ENCODE data around the gene SAP25. TPM values are rescaled to one million over a fixed set of nuclear protein-coding genes. Genes with fewer than 3 reads are reported as not detected.

Gene SAP25
- total RNA-seq, 4 donors from 2014 or later, result 1.3 to 1.7 TPM; not detected in 2

GRCh38 chr7:100584683-100585510, 11.2 kb upstream of the SAP25 start:
- peak overlapping the region; percentile 75 for H3K4me3 ChIP-seq (ENCODE audit: low read depth, poor library complexity, severe bottlenecking)
- TF ChIP-seq POLR2A (IDR thresholded peaks at IDR 0.05) (no peak), CTCF (IDR thresholded peaks at IDR 0.05) (no peak)
- DNase-seq (ENCODE audit: low spot score in 2 of 2), result peak in 1 of 2 donors; percentile 33
- intact Hi-C loops (cut with DNase I; ENCODE audit: low total_unique reads), result no loop called here
- WGBS, 2 donors, result 6 to 12% methylated on average over 19 to 20 of the region's 20 CpGs

- H3K4me3 ChIP-seq (ENCODE audit: low read depth, poor library complexity, severe bottlenecking), result no peak overlapping the region
- no peak for DNase-seq (ENCODE audit: low spot score in 2 of 2)
- 32 to 46% methylated on average over 15 of the region's 15 CpGs for WGBS, 2 donors
- no peak for TF ChIP-seq POLR2A (IDR thresholded peaks at IDR 0.05)
- no peak for TF ChIP-seq CTCF (IDR thresholded peaks at IDR 0.05)
- intact Hi-C loops (cut with DNase I; ENCODE audit: low total_unique reads), result no loop called here
Measured at GRCh38 chr7:100584054-100584682, 10.5 kb upstream of the SAP25 start.

GRCh38 chr7:100583132-100584053, 9.7 kb upstream of the SAP25 start:
- no peak overlapping the region for H3K4me3 ChIP-seq (ENCODE audit: low read depth, poor library complexity, severe bottlenecking)
- WGBS, 2 donors, result 47 to 55% methylated on average over 16 to 23 of the region's 23 CpGs
- intact Hi-C loops (cut with DNase I; ENCODE audit: low total_unique reads), result no loop called here
- TF ChIP-seq CTCF (IDR thresholded peaks at IDR 0.05), result no peak
- TF ChIP-seq POLR2A (IDR thresholded peaks at IDR 0.05), result no peak
- DNase-seq (ENCODE audit: low spot score in 2 of 2), result peak; percentile 66 to 92

- TF ChIP-seq POLR2A (IDR thresholded peaks at IDR 0.05) (no peak), CTCF (IDR thresholded peaks at IDR 0.05) (no peak)
- intact Hi-C loops (cut with DNase I; ENCODE audit: low total_unique reads), result no loop called here
Measured at GRCh38 chr7:100582650-100583049, 8.9 kb upstream of the SAP25 start.

GRCh38 chr7:100582041-100582579, 8.4 kb upstream of the SAP25 start:
- no peak for DNase-seq (ENCODE audit: low spot score in 2 of 2)
- 74 to 80% methylated on average over 12 to 17 of the region's 20 CpGs for WGBS, 2 donors
- intact Hi-C loops (cut with DNase I; ENCODE audit: low total_unique reads), result no loop called here
- TF ChIP-seq POLR2A (IDR thresholded peaks at IDR 0.05), result no peak
- no peak for TF ChIP-seq CTCF (IDR thresholded peaks at IDR 0.05)
- H3K4me3 ChIP-seq (ENCODE audit: low read depth, poor library complexity, severe bottlenecking), result no peak overlapping the region

More at GRCh38 chr7:100582650-100583049, 8.9 kb upstream of the SAP25 start:
- no peak for DNase-seq (ENCODE audit: low spot score in 2 of 2)
- 71 to 74% methylated on average over 11 of the region's 11 CpGs for WGBS, 2 donors
- no peak overlapping the region for H3K4me3 ChIP-seq (ENCODE audit: low read depth, poor library complexity, severe bottlenecking)

Measured in lower leg skin (tissue), 4 donors.